A673 (cell line): ENCODE data around the gene ASTN2. TPM values are rescaled to one million over a fixed set of nuclear protein-coding genes. Genes with fewer than 3 reads are reported as not detected.
A peak's percentile ranks its signal among the peaks of the same experiment; 100 is the strongest.

Experiments used
- BruUV-seq: library from RNA; stranded (reverse); fragments of 400-500 nt; replicated peaks from 2 replicates; lab custom pipeline; 2021; lab: Mats Ljungman, UMichigan
- CTCF ChIA-PET: fragments of 300-600 bp; sonication (Branson Sonifier 250); formaldehyde crosslinking; loops from one replicate; lab custom pipeline; 2022; ENCODE audit warnings: antibody characterized with exemption; lab: Charles Lee
- POLR2A ChIA-PET: fragments of 300-600 bp; sonication (Branson Sonifier 250); formaldehyde crosslinking; loops from one replicate; lab custom pipeline; 2022; ENCODE audit warnings: antibody characterized with exemption; ENCODE audit not compliant: low non-redundant PET; lab: Charles Lee
- DNase-seq: peaks from one replicate; pipeline ENCODE4 v3.0.0-alpha.2; 2015; ENCODE audit warnings: low spot score
- H3K27ac ChIP-seq: fragments of 200-600 bp; sonication (generic); 2 replicates; pipeline ENCODE4 v1.5.1; 2016; ENCODE audit warnings: mixed run types, low read depth, mild to moderate bottlenecking, mixed read lengths, antibody characterized with exemption, low read length; ENCODE audit not compliant: poor library complexity, severe bottlenecking
- H3K27me3 ChIP-seq: fragments of 200-600 bp; sonication (generic); replicated peaks from 2 replicates; pipeline ENCODE4 v1.6.1; 2017; ENCODE audit warnings: mixed run types, low read depth, mild to moderate bottlenecking, mixed read lengths, antibody characterized with exemption, low read length; ENCODE audit not compliant: insufficient read depth, poor library complexity
- H3K36me3 ChIP-seq: fragments of 200-600 bp; sonication (generic); 2 replicates; pipeline ENCODE4 v1.6.1; 2016; ENCODE audit warnings: mixed run types, mild to moderate bottlenecking, mixed read lengths, antibody characterized with exemption, low read length; ENCODE audit not compliant: insufficient read depth, poor library complexity, severe bottlenecking
- H3K4me1 ChIP-seq: fragments of 200-600 bp; sonication (generic); 2 replicates; pipeline ENCODE4 v1.6.1; 2017; ENCODE audit warnings: mixed run types, mild to moderate bottlenecking, mixed read lengths, antibody characterized with exemption, low read length; ENCODE audit not compliant: insufficient read depth, poor library complexity, severe bottlenecking
- H3K4me3 ChIP-seq: fragments of 200-600 bp; sonication (generic); 2 replicates; pipeline ENCODE4 v1.5.1; 2016; ENCODE audit warnings: low read depth, mixed run types, mild to moderate bottlenecking, mixed read lengths, low read length; ENCODE audit not compliant: poor library complexity, severe bottlenecking
- H3K9me3 ChIP-seq: fragments of 200-600 bp; sonication (generic); 2 replicates; pipeline ENCODE4 v1.6.1; 2016; ENCODE audit warnings: mixed run types, low read depth, mild to moderate bottlenecking, mixed read lengths, antibody characterized with exemption, low read length; ENCODE audit not compliant: poor library complexity, severe bottlenecking
- EZH2 ChIP-seq: fragments of 200-600 bp; sonication (generic); IDR thresholded peaks from 2 replicates; pipeline ENCODE4 v1.6.1; 2017; ENCODE audit warnings: borderline replicate concordance, low read depth, mild to moderate bottlenecking, mixed read lengths, antibody characterized with exemption, low read length; ENCODE audit not compliant: poor library complexity, severe bottlenecking
- intact Hi-C: fragments of 100-400 bp; cut with micrococcal nuclease; formaldehyde crosslinking; loops from one replicate; pipeline ENCODE4 v1.10.0; 2022; ENCODE audit not compliant: unreplicated experiment
- total RNA-seq: library from RNA; stranded (reverse); gene quantifications from 2 replicates; pipeline ENCODE4 v1.2.3, GENCODE V29; 2021
- TF ChIP-seq, protein P1 (sequence below): fragments of 300-800, 200-600 bp; sonication (generic); conservative IDR thresholded peaks from 2 replicates; pipeline ENCODE4 v1.5.1; 2017; ENCODE audit warnings: low read depth, mild to moderate bottlenecking, antibody characterized with exemption, low read length, moderate library complexity, mixed read lengths

The ASTN2 gene
- total RNA-seq, 1 experiment from 2014 or later, result 3.4 TPM

DNA sequence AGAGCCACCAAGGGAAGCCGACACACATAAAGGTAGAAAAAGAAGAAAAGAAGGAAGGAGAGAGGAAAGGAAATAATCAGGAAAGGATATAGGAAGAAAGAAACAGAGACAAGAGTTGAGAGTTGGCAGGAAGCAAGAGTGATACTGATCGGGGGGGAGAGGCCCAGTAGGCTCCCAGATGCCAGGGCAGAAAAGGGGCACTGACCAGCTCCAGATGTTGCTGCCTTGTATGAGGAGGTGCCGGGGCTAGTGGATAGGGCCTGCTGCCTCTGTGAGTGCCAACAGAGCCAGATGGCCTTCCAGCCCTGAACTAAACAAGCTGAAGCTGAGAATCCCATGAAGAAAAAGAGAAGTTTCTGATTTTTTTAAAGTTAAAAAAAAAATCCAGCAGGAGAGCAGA lies 809.8 kb downstream of the ASTN2 start:
- CTCF ChIA-PET, result interaction anchor here (0.7 kb wide), 1 partner anchor 25 kb away, joined by 3 read pairs; no protein-coding TSS in a partner anchor
- no peak for DNase-seq

DNA sequence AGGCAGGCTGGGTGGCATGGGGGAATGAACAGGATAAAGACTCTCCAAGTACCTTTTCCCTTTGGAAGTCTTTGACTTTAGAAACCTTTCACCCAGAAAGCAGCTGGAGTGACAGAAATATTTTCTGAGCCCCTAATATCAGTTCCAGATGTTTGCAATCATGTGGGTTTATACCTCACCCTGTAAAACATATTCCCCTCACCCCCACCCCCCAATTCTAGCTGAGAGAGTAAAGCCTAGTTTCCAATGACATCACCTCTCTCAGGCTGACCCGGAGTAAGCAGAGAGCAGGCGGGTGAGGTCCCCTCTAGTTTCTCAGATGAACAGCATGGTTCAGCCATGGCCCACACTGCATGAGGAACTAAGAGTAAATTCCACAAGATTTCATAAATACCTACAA lies 810.6 kb downstream of the ASTN2 start:
- H3K4me1 ChIP-seq, result no peaks in the 10 kb centered on the region
- ChIA-PET POLR2A (interaction anchor here (0.6 kb wide), 1 partner anchor 1497 kb away, joined by 4 read pairs; no protein-coding TSS in a partner anchor), CTCF (interaction anchor here (0.6 kb wide), 1 partner anchor 1703 kb away, joined by 4 read pairs; no protein-coding TSS in a partner anchor)
- no peaks in the 10 kb centered on the region for H3K36me3 ChIP-seq
- BruUV-seq, result no TSS peak
- TF ChIP-seq, protein P1, sequence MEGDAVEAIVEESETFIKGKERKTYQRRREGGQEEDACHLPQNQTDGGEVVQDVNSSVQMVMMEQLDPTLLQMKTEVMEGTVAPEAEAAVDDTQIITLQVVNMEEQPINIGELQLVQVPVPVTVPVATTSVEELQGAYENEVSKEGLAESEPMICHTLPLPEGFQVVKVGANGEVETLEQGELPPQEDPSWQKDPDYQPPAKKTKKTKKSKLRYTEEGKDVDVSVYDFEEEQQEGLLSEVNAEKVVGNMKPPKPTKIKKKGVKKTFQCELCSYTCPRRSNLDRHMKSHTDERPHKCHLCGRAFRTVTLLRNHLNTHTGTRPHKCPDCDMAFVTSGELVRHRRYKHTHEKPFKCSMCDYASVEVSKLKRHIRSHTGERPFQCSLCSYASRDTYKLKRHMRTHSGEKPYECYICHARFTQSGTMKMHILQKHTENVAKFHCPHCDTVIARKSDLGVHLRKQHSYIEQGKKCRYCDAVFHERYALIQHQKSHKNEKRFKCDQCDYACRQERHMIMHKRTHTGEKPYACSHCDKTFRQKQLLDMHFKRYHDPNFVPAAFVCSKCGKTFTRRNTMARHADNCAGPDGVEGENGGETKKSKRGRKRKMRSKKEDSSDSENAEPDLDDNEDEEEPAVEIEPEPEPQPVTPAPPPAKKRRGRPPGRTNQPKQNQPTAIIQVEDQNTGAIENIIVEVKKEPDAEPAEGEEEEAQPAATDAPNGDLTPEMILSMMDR, result no peak
- TF ChIP-seq EZH2, result no peak
- intact Hi-C loops, result no loop called here
- H3K9me3 ChIP-seq, result no peaks in the 10 kb centered on the region
- no peak overlapping the region for H3K4me3 ChIP-seq
- no peak for DNase-seq
- H3K27me3 ChIP-seq, result no peaks in the 10 kb centered on the region
- H3K27ac ChIP-seq, result no peak overlapping the region

More for the DNA sequence above, 809.8 kb downstream of the ASTN2 start:
- Histone ChIP-seq H3K36me3 (no peaks in the 10 kb centered on the region), H3K27me3 (no peaks in the 10 kb centered on the region), H3K4me3 (no peak overlapping the region), H3K27ac (no peak overlapping the region), H3K9me3 (no peaks in the 10 kb centered on the region), H3K4me1 (no peaks in the 10 kb centered on the region)
- TF ChIP-seq EZH2, result no peak
- TF ChIP-seq, protein P1, result no peak
- BruUV-seq, result no TSS peak
- intact Hi-C loops, result no loop called here
- POLR2A ChIA-PET, result interaction anchor here (0.6 kb wide), 1 partner anchor 1497 kb away, joined by 4 read pairs; no protein-coding TSS in a partner anchor

DNA sequence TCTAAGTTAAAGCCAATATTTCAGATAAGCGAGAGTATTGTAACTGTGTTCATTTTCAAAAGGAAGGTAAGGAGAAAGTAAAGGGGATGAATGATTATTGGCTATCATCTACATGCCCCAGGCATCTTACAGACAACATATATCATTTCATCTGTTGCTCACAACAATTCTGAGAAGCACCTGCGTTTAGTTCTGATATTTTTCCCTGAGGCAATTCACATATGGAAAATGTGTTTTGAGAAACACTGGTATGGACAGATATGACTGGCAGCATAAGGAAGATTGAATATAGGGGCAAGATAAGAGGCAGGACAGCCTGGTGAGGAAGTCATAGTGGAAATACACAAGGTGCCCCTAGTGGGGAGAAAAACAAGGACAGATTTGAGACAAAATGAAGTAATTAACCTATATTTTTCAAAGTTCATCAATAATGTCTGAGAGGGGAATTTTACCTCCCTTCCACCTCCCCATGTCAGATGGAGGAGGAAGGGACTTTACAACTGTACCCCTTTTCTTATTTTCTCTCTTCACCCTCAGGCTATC lies 815.4 kb downstream of the ASTN2 start:
- Histone ChIP-seq H3K4me1 (peaks cover 8% of the 10 kb centered on the region), H3K27ac (no peak overlapping the region), H3K27me3 (no peaks in the 10 kb centered on the region), H3K4me3 (no peak overlapping the region), H3K9me3 (no peaks in the 10 kb centered on the region), H3K36me3 (no peaks in the 10 kb centered on the region)
- intact Hi-C loops, result no loop called here
- TF ChIP-seq, protein P1, result peak; percentile 33; the same call in 1 of the 2 replicates
- TF ChIP-seq EZH2, result no peak
- ChIA-PET POLR2A (no interaction called here), CTCF (no interaction called here)
- BruUV-seq, result no TSS peak
- DNase-seq, result no peak
